GM12864 (cell line): ENCODE data around the gene FLACC1.
"Not testable (repeated sequence)": the region's sequence is repeated elsewhere in the genome, so short reads cannot be mapped to it uniquely, and the experiment has no call there.

Experiments
- DNase-seq: peaks from one replicate; pipeline ENCODE4 v3.0.0-alpha.2; 2011; ENCODE audit warnings: low read depth
- H3K4me3 ChIP-seq: 2 replicates; pipeline ENCODE4 v1.5.1; 2011; ENCODE audit warnings: mild to moderate bottlenecking, low read depth, low read length, control low read depth
- TF ChIP-seq, protein P1 (sequence below): IDR thresholded peaks from 2 replicates; pipeline ENCODE4 v1.5.1; 2011; ENCODE audit warnings: low read depth, mild to moderate bottlenecking, moderate library complexity, low read length, control low read depth, inconsistent platforms; ENCODE audit errors: missing control alignments

The FLACC1 gene

DNA sequence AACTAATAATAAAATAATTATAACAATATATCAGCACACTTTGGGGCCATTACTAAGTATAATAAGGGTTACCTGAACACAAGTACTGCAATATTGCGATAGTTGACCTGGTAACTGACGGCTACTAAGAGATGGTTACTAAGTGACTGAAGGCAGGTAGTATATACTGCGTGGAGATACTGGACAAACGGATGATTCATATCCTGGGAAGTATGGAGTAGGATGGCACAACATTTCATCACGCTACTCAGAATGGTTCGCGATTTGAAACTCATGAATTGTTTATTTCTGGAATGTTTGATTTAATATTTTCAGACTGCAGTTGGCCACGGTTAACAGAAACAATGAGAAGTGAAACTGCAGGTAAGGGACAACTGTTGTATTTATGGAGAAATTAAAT is 39.5 kb upstream of the FLACC1 start:
- DNase-seq = no peak
- TF ChIP-seq, protein P1, sequence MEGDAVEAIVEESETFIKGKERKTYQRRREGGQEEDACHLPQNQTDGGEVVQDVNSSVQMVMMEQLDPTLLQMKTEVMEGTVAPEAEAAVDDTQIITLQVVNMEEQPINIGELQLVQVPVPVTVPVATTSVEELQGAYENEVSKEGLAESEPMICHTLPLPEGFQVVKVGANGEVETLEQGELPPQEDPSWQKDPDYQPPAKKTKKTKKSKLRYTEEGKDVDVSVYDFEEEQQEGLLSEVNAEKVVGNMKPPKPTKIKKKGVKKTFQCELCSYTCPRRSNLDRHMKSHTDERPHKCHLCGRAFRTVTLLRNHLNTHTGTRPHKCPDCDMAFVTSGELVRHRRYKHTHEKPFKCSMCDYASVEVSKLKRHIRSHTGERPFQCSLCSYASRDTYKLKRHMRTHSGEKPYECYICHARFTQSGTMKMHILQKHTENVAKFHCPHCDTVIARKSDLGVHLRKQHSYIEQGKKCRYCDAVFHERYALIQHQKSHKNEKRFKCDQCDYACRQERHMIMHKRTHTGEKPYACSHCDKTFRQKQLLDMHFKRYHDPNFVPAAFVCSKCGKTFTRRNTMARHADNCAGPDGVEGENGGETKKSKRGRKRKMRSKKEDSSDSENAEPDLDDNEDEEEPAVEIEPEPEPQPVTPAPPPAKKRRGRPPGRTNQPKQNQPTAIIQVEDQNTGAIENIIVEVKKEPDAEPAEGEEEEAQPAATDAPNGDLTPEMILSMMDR = no peak
- no peak overlapping the region for H3K4me3 ChIP-seq

DNA sequence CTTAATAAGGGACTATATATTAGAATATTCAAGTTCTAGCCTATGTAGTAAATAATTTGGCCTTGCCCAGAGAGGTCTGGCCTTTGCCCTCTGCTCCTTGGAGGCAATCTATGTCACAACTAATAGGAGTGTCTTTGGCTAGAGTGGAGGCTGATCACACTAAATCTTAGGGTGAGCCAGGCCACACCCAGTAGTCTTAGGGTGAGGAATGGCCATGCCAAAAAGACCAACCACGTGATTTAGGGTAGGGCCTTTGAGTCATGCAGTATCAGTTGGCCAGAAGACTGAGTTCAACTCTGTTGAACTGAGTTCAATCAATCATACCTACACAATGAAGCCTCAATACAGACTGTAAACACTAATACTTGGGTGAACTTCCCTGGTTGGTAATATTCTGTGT is 26.0 kb upstream of the FLACC1 start:
- TF ChIP-seq, protein P1 = no peak
- DNase-seq = no peak
- H3K4me3 ChIP-seq = no peak overlapping the region

DNA sequence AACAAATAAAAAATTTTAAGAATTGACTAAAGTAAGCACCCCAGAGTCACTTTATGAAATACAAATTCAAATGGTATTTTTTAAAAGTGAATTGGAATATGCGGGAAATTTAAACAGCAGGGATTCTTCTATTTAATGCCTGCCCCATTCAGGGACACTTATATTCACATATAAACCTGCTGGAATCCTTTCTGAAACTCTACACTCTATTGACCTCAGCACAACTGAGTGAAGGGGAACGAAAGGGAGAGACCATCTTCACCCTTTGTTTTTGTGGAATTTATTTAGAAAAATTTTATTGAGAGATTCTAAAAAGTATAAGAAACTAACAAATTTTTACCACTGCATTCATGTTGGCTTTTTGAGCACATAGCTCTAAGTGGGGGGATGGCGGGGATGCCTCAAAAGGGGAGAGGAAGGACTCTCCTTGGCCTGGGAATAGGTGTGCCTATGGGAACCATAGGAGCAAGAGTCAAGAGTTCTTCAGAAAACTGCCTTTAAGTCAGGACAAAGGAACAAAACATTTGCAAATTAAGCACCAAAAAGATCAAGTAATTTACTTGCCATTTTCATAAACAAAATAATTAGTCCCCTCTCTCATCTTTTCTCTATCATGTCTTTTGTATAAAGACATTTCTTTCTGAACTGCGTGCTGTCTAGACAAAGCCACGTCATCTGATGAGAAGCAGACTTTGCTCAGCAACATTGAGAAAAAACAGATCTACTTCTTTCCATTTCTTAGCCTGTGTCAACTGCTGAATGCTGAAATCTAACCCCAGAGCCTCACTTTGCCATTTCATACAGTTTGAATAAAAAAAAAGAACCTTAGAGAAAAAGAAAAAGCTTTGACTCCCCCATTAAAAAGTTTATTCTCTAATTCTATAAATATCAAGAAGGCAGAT is 21.6 kb upstream of the FLACC1 start:
- TF ChIP-seq, protein P1 = no peak
- DNase-seq = no peak
- H3K4me3 ChIP-seq = no peak overlapping the region

DNA sequence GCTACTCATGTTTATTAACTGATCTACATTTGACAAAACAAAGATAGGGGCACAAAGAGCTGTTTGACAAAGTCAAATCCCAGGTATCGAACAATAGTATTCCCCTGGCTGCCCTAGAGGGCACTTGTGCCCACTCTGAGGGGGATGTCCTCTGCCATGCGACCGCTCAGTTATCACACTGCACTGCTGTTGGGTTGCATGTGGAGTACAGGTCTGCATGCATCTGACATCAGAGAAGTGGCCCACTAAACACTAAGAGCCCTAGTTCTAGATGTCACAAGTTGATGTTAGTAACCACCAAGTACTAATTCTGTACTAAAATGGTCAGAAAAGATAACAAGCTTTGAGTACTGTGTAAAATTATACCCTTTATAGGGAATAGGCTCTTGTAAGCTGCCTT is 20.1 kb upstream of the FLACC1 start:
- TF ChIP-seq, protein P1 = no peak
- no peak for DNase-seq
- H3K4me3 ChIP-seq = no peak overlapping the region

DNA sequence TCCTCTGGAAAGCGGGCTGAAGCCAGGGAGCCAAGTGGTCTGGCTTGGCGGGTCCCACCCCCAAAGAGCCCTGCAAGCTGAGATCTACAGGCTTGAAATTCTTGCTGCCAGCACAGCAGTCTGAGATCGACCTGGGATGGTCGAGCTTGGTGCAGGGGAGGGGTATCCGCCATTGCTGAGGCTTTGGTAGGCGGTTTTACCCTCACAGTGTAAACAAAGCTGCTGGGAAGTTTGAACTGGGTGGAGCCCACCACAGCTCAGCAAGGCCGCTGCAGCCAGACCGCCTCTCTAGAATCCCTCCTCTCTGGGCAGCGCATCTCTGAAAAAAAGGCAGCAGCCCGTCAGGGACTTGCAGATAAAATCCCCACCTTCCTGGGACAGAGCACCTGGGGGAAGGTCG is 12.6 kb upstream of the FLACC1 start:
- DNase-seq = no peak
- no peak overlapping the region for H3K4me3 ChIP-seq
- TF ChIP-seq, protein P1 = no peak

DNA sequence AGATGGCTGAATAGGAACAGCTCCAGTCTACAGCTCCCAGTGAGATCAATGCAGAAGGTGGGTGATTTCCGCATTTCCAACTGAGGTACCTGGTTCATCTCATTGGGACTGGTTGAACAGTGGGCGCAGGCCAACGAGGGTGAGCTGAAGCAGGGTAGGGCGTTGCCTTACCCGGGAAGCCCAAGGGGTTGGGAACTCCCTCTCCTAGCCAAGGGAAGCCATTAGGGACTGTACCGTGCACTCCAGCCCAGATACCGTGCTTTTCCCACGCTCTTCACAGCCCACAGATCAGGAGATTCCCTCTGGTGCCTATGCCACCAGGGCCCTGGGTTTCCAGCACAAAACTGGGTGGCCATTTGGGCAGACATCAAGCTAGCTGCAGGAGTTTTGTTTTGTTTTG is 12.2 kb upstream of the FLACC1 start:
- not testable (repeated sequence) for H3K4me3 ChIP-seq, DNase-seq

DNA sequence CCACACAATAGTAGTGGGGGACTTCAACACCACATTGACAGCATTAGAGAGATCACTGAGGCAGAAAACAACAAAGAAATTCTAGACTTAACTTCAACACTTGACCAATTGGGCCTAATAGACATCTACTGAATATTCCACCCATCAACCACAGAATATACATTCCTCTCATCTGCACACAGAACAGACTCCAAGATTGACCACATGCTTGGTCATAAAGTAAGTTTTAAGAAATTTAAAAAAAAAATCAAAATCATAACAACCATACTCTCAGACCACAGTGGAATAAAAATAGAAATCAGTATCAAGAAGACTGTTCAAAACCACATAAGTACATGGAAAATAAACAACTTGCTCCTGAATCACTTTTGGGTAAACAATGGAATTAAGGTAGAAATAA is 9.0 kb upstream of the FLACC1 start:
- no peak for DNase-seq
- TF ChIP-seq, protein P1 = no peak
- H3K4me3 ChIP-seq = no peak overlapping the region
